Fibroblast of pulmonary artery (primary cell): Measurements from ENCODE around the gene TRAF3IP1.

ENCODE experiments used
- DNase-seq: peaks from one replicate; pipeline ENCODE4 v3.0.0-alpha.2; 2010; ENCODE audit warnings: low read depth
- H3K4me3 ChIP-seq: replicated peaks from 2 replicates; pipeline ENCODE4 v1.5.1; 2011; ENCODE audit warnings: low read depth, mild to moderate bottlenecking, control low read depth, low read length, moderate library complexity
- CTCF ChIP-seq: IDR thresholded peaks from 2 replicates; pipeline ENCODE4 v1.5.1; 2011; ENCODE audit warnings: mild to moderate bottlenecking, control low read depth, low read length, inconsistent platforms; ENCODE audit errors: missing control alignments

The TRAF3IP1 gene

GRCh38 chr2:238409341-238410199 lies 89.3 kb downstream of the TRAF3IP1 start:
- DNase-seq: no peak
- H3K4me3 ChIP-seq: no peak overlapping the region
- no peak for TF ChIP-seq CTCF

- no peak for DNase-seq
- TF ChIP-seq CTCF: no peak
- H3K4me3 ChIP-seq: no peak overlapping the region
Observed at GRCh38 chr2:238412067-238412767, 91.9 kb downstream of the TRAF3IP1 start.

- DNase-seq: no peak
- H3K4me3 ChIP-seq: no peak overlapping the region
- no peak for TF ChIP-seq CTCF
Observed at GRCh38 chr2:238413368-238413767, 93.0 kb downstream of the TRAF3IP1 start.

GRCh38 chr2:238415036-238415764 lies 94.9 kb downstream of the TRAF3IP1 start:
- DNase-seq: no peak
- TF ChIP-seq CTCF: no peak
- no peak overlapping the region for H3K4me3 ChIP-seq

- H3K4me3 ChIP-seq: no peak overlapping the region
- DNase-seq: no peak
- TF ChIP-seq CTCF: no peak
Observed at GRCh38 chr2:238415893-238416292, 95.6 kb downstream of the TRAF3IP1 start.

- H3K4me3 ChIP-seq: no peak overlapping the region
- DNase-seq: no peak
- TF ChIP-seq CTCF: no peak
Observed at GRCh38 chr2:238418196-238418998, 98.1 kb downstream of the TRAF3IP1 start.
